ENCODE results near the gene TKTL1. TPM values are rescaled to one million over a fixed set of nuclear protein-coding genes. Genes with fewer than 3 reads are reported as not detected.

TKTL1 gene
- polyA plus RNA-seq, 1 donor (not counting 4 experiments of a cell fraction or from before 2014, with no cell fraction given), result not detected

GRCh38 chrX:154373340-154374306 lies 78.0 kb downstream of the TKTL1 start:
- H3K4me1 ChIP-seq (ENCODE audit: control insufficient read depth, extremely low read depth, insufficient read depth, low read length), result peaks cover 27% of the 10 kb centered on the region
- H3K27me3 ChIP-seq (ENCODE audit: control insufficient read depth, extremely low read depth, insufficient read depth, low read length), result no peaks in the 10 kb centered on the region
- H3K9me3 ChIP-seq (ENCODE audit: control insufficient read depth, low read depth, low read length), result peaks cover 2% of the 10 kb centered on the region
- H3K4me3 ChIP-seq (ENCODE audit: control insufficient read depth in 2 of 3, extremely low read depth in 1 of 3, insufficient read depth in 2 of 3, low read depth in 1 of 3, low read length in 3 of 3), result peak overlapping the region; percentile 6 to 56 (median 27)
- H4K20me1 ChIP-seq (ENCODE audit: control insufficient read depth, extremely low read depth, insufficient read depth, low read length), result no peaks in the 10 kb centered on the region
- peaks cover 0 to 2% of the 10 kb centered on the region in 2 experiments for H3K36me3 ChIP-seq (ENCODE audit: control insufficient read depth in 2 of 2, extremely low read depth in 1 of 2, insufficient read depth in 2 of 2, low read length in 2 of 2)
- H3K4me2 ChIP-seq (ENCODE audit: control insufficient read depth, extremely low read depth, insufficient read depth, low read depth, low read length), result peak overlapping the region; percentile 77
- H2AFZ ChIP-seq (ENCODE audit: control insufficient read depth, low read length), result no peak overlapping the region
- peak overlapping the region; percentile 36 for H3K27ac ChIP-seq (ENCODE audit: control insufficient read depth, insufficient read depth, low read length)
- H3K79me2 ChIP-seq (ENCODE audit: control insufficient read depth, insufficient read depth, low read length), result peaks cover 17% of the 10 kb centered on the region
- TF ChIP-seq EZH2 (IDR thresholded peaks at IDR 0.05; ENCODE audit: low read length) (no peak), CTCF (optimal IDR thresholded peaks at IDR 0.05 in 1 of 3, IDR thresholded peaks at IDR 0.05 in 1 of 3, conservative IDR thresholded peaks at IDR 0.05 in 1 of 3; ENCODE audit: extremely low read depth in 1 of 3, insufficient read depth in 2 of 3, low read length in 3 of 3) (peak in 2 of 3 experiments; percentile 56 to 78)
- H3K9me1 ChIP-seq (ENCODE audit: control insufficient read depth, extremely low read depth, insufficient read depth, low read length), result no peaks in the 10 kb centered on the region
- dilution Hi-C loops (cut with MboI; ENCODE audit: extremely low pct_ligation_motif_present, low sequenced_read_pairs), result no loop called here
- H3K9ac ChIP-seq (ENCODE audit: control insufficient read depth, extremely low read depth, insufficient read depth, low read length), result peak overlapping the region; percentile 46
- peak; percentile 45 for DNase-seq (ENCODE audit: low read depth, low spot score)
- FAIRE-seq, result no peak

GRCh38 chrX:154374313-154375155 lies 78.9 kb downstream of the TKTL1 start, which contains the start of gene FLNA:
Gene FLNA, minus strand, starts transcription at chrX:154374634. Its CDS starts 3,389 bp downstream, at chrX:154371245.
- Histone ChIP-seq H3K79me2 (ENCODE audit: control insufficient read depth, insufficient read depth, low read length) (peaks cover 14% of the 10 kb centered on the region), H4K20me1 (ENCODE audit: control insufficient read depth, extremely low read depth, insufficient read depth, low read length) (no peaks in the 10 kb centered on the region), H3K9ac (ENCODE audit: control insufficient read depth, extremely low read depth, insufficient read depth, low read length) (peak within 1 kb of the TSS; percentile 46), H3K27ac (ENCODE audit: control insufficient read depth, insufficient read depth, low read length) (peak within 1 kb of the TSS; percentile 36), H3K9me3 (ENCODE audit: control insufficient read depth, low read depth, low read length) (peaks cover 2% of the 10 kb centered on the region), H3K4me2 (ENCODE audit: control insufficient read depth, extremely low read depth, insufficient read depth, low read depth, low read length) (peak within 1 kb of the TSS; percentile 77), H3K4me1 (ENCODE audit: control insufficient read depth, extremely low read depth, insufficient read depth, low read length) (peaks cover 27% of the 10 kb centered on the region), H2AFZ (ENCODE audit: control insufficient read depth, low read length) (no peak within 1 kb of the TSS), H3K36me3 (ENCODE audit: control insufficient read depth in 2 of 2, extremely low read depth in 1 of 2, insufficient read depth in 2 of 2, low read length in 2 of 2) (peaks cover 0 to 2% of the 10 kb centered on the region in 2 experiments), H3K9me1 (ENCODE audit: control insufficient read depth, extremely low read depth, insufficient read depth, low read length) (no peaks in the 10 kb centered on the region), H3K4me3 (ENCODE audit: control insufficient read depth in 2 of 3, extremely low read depth in 1 of 3, insufficient read depth in 2 of 3, low read depth in 1 of 3, low read length in 3 of 3) (peak within 1 kb of the TSS; percentile 6 to 56 (median 27)), H3K27me3 (ENCODE audit: control insufficient read depth, extremely low read depth, insufficient read depth, low read length) (no peaks in the 10 kb centered on the region)
- TF ChIP-seq EZH2 (IDR thresholded peaks at IDR 0.05; ENCODE audit: low read length), result no peak
- no peak for TF ChIP-seq CTCF (optimal IDR thresholded peaks at IDR 0.05 in 1 of 3, IDR thresholded peaks at IDR 0.05 in 1 of 3, conservative IDR thresholded peaks at IDR 0.05 in 1 of 3; ENCODE audit: extremely low read depth in 1 of 3, insufficient read depth in 2 of 3, low read length in 3 of 3)
- DNase-seq (ENCODE audit: low read depth, low spot score) (no peak), FAIRE-seq (no peak)
- dilution Hi-C loops (cut with MboI; ENCODE audit: extremely low pct_ligation_motif_present, low sequenced_read_pairs), result no loop called here
